ENCODE measurements around the gene SORCS2. TPM values are rescaled to one million over a fixed set of nuclear protein-coding genes. Genes with fewer than 3 reads are reported as not detected.
A peak's percentile ranks its signal among the peaks of the same experiment; 100 is the strongest.

SORCS2 gene
- polyA plus RNA-seq, 3 donors = 0.46 to 0.55 TPM; not detected in 1

DNA sequence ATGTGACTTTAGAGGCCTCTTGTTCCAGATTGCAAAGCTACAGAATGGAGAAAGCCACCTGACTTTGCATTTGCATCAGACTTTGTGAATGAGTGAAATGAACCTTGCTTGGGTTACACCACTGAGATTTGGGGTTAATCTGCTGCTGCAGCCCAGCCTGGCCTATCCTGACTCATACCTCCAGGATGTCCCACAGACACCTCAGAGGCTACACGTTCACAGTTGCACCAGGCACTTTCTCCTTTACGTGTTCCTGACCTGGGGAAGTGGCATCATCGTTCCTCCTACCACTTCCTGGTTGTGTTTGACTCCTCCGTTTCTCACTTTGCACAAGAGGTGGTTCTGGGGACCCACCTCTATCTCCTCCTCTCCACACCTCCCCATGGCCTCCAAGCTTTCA lies 9.2 kb upstream of the SORCS2 start:
- peaks cover 0 to 3% of the 10 kb centered on the region in 2 donors for H3K27me3 ChIP-seq (ENCODE audit: control insufficient read depth in 2 of 2, insufficient read depth in 2 of 2, low read length in 2 of 2)
- no peaks in the 10 kb centered on the region for H4K20me1 ChIP-seq (ENCODE audit: insufficient read depth, low read length)
- intact Hi-C loops (cut with micrococcal nuclease) = no loop called here
- Mint-ChIP-seq H3K27ac (peak overlapping the region in 1 of 7 donors; percentile 51), H3K4me3 (no peak overlapping the region), H3K4me1 (no peaks in the 10 kb centered on the region), H3K9me3 (peaks cover 6 to 14% (median 10%) of the 10 kb centered on the region in 7 donors), H3K36me3 (no peaks in the 10 kb centered on the region), H3K27me3 (ENCODE audit: low read depth in 3 of 3) (peaks cover 8 to 14% (median 12%) of the 10 kb centered on the region in 3 donors)
- 29% methylated on average over 4 of the region's 4 CpGs for WGBS (ENCODE audit: insufficient coverage)
- H3K36me3 ChIP-seq (replicated peaks in 1 of 2; ENCODE audit: control insufficient read depth in 1 of 2, insufficient read depth in 2 of 2, low read length in 2 of 2) = no peaks in the 10 kb centered on the region
- TF ChIP-seq, protein P1, sequence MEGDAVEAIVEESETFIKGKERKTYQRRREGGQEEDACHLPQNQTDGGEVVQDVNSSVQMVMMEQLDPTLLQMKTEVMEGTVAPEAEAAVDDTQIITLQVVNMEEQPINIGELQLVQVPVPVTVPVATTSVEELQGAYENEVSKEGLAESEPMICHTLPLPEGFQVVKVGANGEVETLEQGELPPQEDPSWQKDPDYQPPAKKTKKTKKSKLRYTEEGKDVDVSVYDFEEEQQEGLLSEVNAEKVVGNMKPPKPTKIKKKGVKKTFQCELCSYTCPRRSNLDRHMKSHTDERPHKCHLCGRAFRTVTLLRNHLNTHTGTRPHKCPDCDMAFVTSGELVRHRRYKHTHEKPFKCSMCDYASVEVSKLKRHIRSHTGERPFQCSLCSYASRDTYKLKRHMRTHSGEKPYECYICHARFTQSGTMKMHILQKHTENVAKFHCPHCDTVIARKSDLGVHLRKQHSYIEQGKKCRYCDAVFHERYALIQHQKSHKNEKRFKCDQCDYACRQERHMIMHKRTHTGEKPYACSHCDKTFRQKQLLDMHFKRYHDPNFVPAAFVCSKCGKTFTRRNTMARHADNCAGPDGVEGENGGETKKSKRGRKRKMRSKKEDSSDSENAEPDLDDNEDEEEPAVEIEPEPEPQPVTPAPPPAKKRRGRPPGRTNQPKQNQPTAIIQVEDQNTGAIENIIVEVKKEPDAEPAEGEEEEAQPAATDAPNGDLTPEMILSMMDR (IDR thresholded peaks at IDR 0.05) = no peak
- no peaks in the 10 kb centered on the region for H3K79me2 ChIP-seq (ENCODE audit: insufficient read depth, low read length)
- no peak overlapping the region for H3K27ac ChIP-seq (ENCODE audit: low read depth in 1 of 2, low read length in 2 of 2)
- H3K4me2 ChIP-seq (replicated peaks; ENCODE audit: extremely low read depth, low read length, poor library complexity, severe bottlenecking) = no peak overlapping the region
- no peak overlapping the region for H2AFZ ChIP-seq (ENCODE audit: insufficient read depth, low read depth, low read length, poor library complexity, severe bottlenecking)
- no peak overlapping the region for H3K4me3 ChIP-seq (replicated peaks in 1 of 3; ENCODE audit: low read depth in 2 of 3, low read length in 3 of 3)
- H3K4me1 ChIP-seq (ENCODE audit: control insufficient read depth in 1 of 2, insufficient read depth in 2 of 2, low read length in 2 of 2) = no peaks in the 10 kb centered on the region
- no peak overlapping the region for H3K9ac ChIP-seq (ENCODE audit: insufficient read depth, low read length, poor library complexity, severe bottlenecking)
- H3K9me3 ChIP-seq (replicated peaks in 1 of 2; ENCODE audit: control insufficient read depth in 1 of 2, insufficient read depth in 1 of 2, low read length in 2 of 2) = peaks cover 4 to 11% of the 10 kb centered on the region in 2 donors
- no peak for DNase-seq

- no peaks in the 10 kb centered on the region for H3K36me3 ChIP-seq (replicated peaks in 1 of 2; ENCODE audit: control insufficient read depth in 1 of 2, insufficient read depth in 2 of 2, low read length in 2 of 2)
- H2AFZ ChIP-seq (ENCODE audit: insufficient read depth, low read depth, low read length, poor library complexity, severe bottlenecking) = no peak overlapping the region
- peaks cover 9 to 14% (median 12%) of the 10 kb centered on the region in 3 donors for H3K27me3 Mint-ChIP-seq (ENCODE audit: low read depth in 3 of 3)
- no peak overlapping the region for H3K4me2 ChIP-seq (replicated peaks; ENCODE audit: extremely low read depth, low read length, poor library complexity, severe bottlenecking)
- no peak for DNase-seq
- no peak overlapping the region for H3K4me3 Mint-ChIP-seq
- H3K4me1 Mint-ChIP-seq = no peaks in the 10 kb centered on the region
- no peak overlapping the region for H3K27ac ChIP-seq (ENCODE audit: low read depth in 1 of 2, low read length in 2 of 2)
- TF ChIP-seq, protein P1 (IDR thresholded peaks at IDR 0.05) = no peak
- H3K9me3 Mint-ChIP-seq = peaks cover 6 to 12% (median 9%) of the 10 kb centered on the region in 7 donors
- intact Hi-C loops (cut with micrococcal nuclease) = no loop called here
- no peak overlapping the region for H3K27ac Mint-ChIP-seq
- H3K4me3 ChIP-seq (replicated peaks in 1 of 3; ENCODE audit: low read depth in 2 of 3, low read length in 3 of 3) = no peak overlapping the region
- peaks cover 2 to 10% of the 10 kb centered on the region in 2 donors for H3K9me3 ChIP-seq (replicated peaks in 1 of 2; ENCODE audit: control insufficient read depth in 1 of 2, insufficient read depth in 1 of 2, low read length in 2 of 2)
- H3K79me2 ChIP-seq (ENCODE audit: insufficient read depth, low read length) = no peaks in the 10 kb centered on the region
- no peak overlapping the region for H3K9ac ChIP-seq (ENCODE audit: insufficient read depth, low read length, poor library complexity, severe bottlenecking)
- H3K36me3 Mint-ChIP-seq = no peaks in the 10 kb centered on the region
- WGBS (ENCODE audit: insufficient coverage) = 86% methylated on average over 2 of the region's 7 CpGs
- peaks cover 0 to 3% of the 10 kb centered on the region in 2 donors for H3K27me3 ChIP-seq (ENCODE audit: control insufficient read depth in 2 of 2, insufficient read depth in 2 of 2, low read length in 2 of 2)
- no peaks in the 10 kb centered on the region for H4K20me1 ChIP-seq (ENCODE audit: insufficient read depth, low read length)
- no peaks in the 10 kb centered on the region for H3K4me1 ChIP-seq (ENCODE audit: control insufficient read depth in 1 of 2, insufficient read depth in 2 of 2, low read length in 2 of 2)
Observed at GRCh38 chr4:7183780-7184460, 8.4 kb upstream of the SORCS2 start.

Data from CD14-positive monocyte (primary cell).